Ascending aorta (tissue), 2 donors: Measurements from ENCODE around the gene CBARP. TPM values are rescaled to one million over a fixed set of nuclear protein-coding genes. Genes with fewer than 3 reads are reported as not detected.

ENCODE experiments used
- DNase-seq, 2 donors: peaks; one replicate each; pipeline ENCODE4 v3.0.0-alpha.2; 2019; ENCODE audit warnings: low spot score in 2 of 2
- H3K27ac ChIP-seq, 2 donors: fragments of 200-600 bp; sonication (generic); one replicate each; pipeline ENCODE4 v1.5.1; 2016 to 2017; ENCODE audit warnings: mild to moderate bottlenecking in 1 of 2
- H3K27me3 ChIP-seq: fragments of 200-600 bp; sonication (generic); one replicate; pipeline ENCODE4 v1.5.1; 2017
- H3K36me3 ChIP-seq, 2 donors: fragments of 200-600 bp; sonication (generic); one replicate each; pipeline ENCODE4 v1.5.1; 2016
- H3K4me1 ChIP-seq, 2 donors: fragments of 200-600 bp; sonication (generic); one replicate each; pipeline ENCODE4 v1.5.1; 2016 to 2017; ENCODE audit warnings: mild to moderate bottlenecking in 1 of 2
- H3K4me3 ChIP-seq, 2 donors: fragments of 200-600 bp; sonication (generic); one replicate each; pipeline ENCODE4 v1.5.1; 2016 to 2017; ENCODE audit warnings: mild to moderate bottlenecking in 1 of 2
- H3K9me3 ChIP-seq, 2 donors: fragments of 200-600 bp; sonication (generic); one replicate each; pipeline ENCODE4 v1.5.1; 2016
- CTCF ChIP-seq, 3 experiments: fragments of 200-600 bp in 2 of 3; fragments of 450-650 bp in 1 of 3; sonication (generic) in 2 of 3; IDR thresholded peaks; one replicate each; pipeline ENCODE4 v1.5.1; 2016 to 2019; ENCODE audit warnings: antibody characterized with exemption in 3 of 3, mild to moderate bottlenecking in 1 of 3, moderate library complexity in 1 of 3
- intact Hi-C: fragments of 100-400 bp; cut with DNase I; formaldehyde crosslinking; loops from one replicate; pipeline ENCODE4 v1.15.1; 2023
- total RNA-seq: library from RNA; depleted of rRNA; stranded (reverse); fragments of >200 nt; gene quantifications from one replicate; pipeline ENCODE4 v1.1.0, GENCODE V29; 2016

The CBARP gene
- total RNA-seq, 1 donor from 2014 or later: 1.9 TPM

DNA sequence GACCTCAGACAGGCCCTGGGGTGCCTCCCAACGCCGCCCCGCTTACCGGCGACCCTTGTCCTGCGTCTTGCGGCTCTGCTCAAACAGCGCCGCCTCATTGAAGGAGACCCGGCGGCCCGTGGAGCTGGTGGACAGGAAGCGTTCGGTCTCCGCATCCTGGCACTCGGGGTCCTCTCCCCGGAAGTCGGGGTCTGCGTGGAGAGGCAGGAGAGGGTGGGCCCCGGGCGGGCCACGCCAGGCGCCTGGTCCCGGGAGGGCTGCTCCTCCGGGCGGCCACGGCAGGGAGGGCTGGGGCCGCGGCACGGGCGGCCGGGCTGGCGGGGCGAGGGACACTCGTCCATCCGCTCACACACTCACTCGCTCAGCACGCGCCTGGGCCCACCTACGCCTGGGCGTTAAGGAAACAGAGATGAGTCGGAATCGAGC lies 2.8 kb downstream of the CBARP start:
- Histone ChIP-seq H3K36me3 (no peaks in the 10 kb centered on the region), H3K4me3 (no peak overlapping the region), H3K9me3 (no peaks in the 10 kb centered on the region), H3K27me3 (no peaks in the 10 kb centered on the region), H3K27ac (no peak overlapping the region), H3K4me1 (peaks cover 3 to 20% of the 10 kb centered on the region in 2 donors)
- TF ChIP-seq CTCF (IDR thresholded peaks at IDR 0.05): no peak
- no peak for DNase-seq
- intact Hi-C loops: no loop called here

DNA sequence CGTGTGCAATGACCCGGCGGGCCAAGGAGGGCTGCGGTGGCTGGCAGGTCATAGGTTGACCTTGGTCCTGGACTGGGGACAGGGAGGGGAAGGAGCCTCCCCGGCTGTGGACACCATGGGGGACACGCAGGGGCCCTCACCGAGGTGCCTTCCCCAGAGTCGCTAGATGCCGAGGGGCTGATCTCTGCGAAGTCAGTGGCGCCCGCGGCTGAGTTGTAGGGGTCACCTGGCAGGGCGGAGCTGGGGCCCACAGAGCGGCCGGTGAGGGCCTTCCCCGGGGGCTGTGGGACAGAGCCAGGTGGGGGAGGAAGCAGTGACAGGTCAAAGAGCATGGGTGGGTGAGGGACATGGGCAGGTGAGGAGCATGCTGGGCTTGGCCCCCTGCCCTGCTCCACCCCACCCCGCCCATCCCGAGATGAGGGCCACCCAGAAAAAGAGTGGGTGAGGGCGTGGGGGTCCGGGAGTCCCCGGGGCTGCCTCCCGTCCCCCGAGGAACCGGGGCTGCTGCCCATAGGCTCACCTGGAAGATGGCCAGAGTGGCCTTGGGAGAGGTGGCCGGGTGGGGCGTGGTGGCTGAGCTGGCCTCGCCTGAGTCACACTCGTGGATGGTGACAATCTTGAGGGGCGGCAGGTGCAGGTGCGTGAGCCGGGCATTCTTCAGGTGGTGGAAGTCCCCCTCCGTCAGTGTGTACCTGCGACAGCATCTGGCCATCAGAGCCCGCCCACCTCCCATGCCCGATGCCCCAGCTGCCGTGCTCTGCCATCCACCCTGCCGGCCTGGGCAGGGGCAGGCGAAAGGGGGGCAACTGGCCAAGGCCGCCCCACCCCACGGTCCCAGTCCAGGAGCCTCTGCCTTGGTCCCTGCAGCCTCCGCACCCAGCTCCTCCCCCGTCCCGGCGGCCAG lies 3.5 kb downstream of the CBARP start:
- intact Hi-C loops: no loop called here
- DNase-seq: no peak
- Histone ChIP-seq H3K9me3 (no peaks in the 10 kb centered on the region), H3K4me3 (no peak overlapping the region), H3K27ac (no peak overlapping the region), H3K36me3 (no peaks in the 10 kb centered on the region), H3K27me3 (no peaks in the 10 kb centered on the region), H3K4me1 (peaks cover 3 to 16% of the 10 kb centered on the region in 2 donors)
- TF ChIP-seq CTCF (IDR thresholded peaks at IDR 0.05): no peak

DNA sequence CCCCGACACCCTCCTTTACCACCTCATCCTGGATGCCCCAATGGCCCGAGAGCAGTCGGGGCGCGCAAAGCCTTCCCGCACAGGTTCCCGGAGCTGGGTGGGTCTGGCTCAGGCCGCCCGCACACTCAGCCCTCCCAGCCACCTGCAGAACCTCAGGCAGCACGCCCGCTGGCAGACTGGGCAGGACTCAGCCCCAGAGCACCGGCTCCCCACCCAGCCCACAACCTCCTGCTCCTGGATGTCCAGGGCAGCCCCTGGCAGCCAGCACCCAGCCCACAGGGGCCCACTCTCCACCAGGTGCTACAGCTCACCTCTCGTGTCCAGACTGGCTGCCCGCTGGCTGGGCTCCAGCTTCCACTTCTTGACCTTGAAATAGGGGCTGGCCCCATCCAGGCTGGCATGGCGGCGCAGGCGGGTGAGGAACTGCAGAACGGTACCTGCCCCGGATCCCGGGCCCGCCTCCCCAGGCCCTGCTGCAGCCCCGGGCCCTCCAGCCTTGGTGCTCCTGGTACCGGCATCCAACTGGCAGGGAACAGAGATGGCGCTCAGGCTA lies 4.6 kb downstream of the CBARP start:
- Histone ChIP-seq H3K4me1 (peaks cover 2 to 15% of the 10 kb centered on the region in 2 donors), H3K4me3 (no peak overlapping the region), H3K27ac (peak overlapping the region; percentile 22 to 65), H3K27me3 (no peaks in the 10 kb centered on the region), H3K36me3 (peaks cover under 1% of the 10 kb centered on the region in 2 donors), H3K9me3 (no peaks in the 10 kb centered on the region)
- intact Hi-C loops: no loop called here
- no peak for DNase-seq
- TF ChIP-seq CTCF (IDR thresholded peaks at IDR 0.05): no peak

DNA sequence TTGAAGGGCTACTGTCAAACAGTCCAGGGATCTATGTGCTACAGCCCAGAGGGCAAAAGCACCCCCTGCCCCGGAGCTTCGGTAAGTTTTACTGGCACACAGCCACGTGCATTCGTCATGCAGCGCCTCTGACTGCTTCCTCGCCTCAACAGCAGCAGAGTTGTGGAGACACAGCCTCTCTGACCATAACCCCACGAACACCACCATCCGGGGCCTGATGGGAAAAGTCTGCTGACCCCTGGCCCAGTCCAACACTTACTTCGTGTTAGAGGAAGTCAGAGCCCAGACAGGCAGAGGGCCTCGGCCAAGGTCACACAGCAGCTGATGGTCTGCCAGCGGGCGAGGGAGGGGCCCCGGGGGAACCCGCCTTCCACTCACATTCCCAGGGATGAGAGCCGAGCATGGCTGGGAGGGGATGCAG lies 5.1 kb downstream of the CBARP start:
- Histone ChIP-seq H3K4me3 (no peak overlapping the region), H3K36me3 (peaks cover 6% of the 10 kb centered on the region in 2 donors), H3K4me1 (peaks cover 0 to 13% of the 10 kb centered on the region in 2 donors), H3K27ac (peak overlapping the region; percentile 22 to 65), H3K9me3 (no peaks in the 10 kb centered on the region), H3K27me3 (no peaks in the 10 kb centered on the region)
- intact Hi-C loops: no loop called here
- DNase-seq: no peak
- no peak for TF ChIP-seq CTCF (IDR thresholded peaks at IDR 0.05)

DNA sequence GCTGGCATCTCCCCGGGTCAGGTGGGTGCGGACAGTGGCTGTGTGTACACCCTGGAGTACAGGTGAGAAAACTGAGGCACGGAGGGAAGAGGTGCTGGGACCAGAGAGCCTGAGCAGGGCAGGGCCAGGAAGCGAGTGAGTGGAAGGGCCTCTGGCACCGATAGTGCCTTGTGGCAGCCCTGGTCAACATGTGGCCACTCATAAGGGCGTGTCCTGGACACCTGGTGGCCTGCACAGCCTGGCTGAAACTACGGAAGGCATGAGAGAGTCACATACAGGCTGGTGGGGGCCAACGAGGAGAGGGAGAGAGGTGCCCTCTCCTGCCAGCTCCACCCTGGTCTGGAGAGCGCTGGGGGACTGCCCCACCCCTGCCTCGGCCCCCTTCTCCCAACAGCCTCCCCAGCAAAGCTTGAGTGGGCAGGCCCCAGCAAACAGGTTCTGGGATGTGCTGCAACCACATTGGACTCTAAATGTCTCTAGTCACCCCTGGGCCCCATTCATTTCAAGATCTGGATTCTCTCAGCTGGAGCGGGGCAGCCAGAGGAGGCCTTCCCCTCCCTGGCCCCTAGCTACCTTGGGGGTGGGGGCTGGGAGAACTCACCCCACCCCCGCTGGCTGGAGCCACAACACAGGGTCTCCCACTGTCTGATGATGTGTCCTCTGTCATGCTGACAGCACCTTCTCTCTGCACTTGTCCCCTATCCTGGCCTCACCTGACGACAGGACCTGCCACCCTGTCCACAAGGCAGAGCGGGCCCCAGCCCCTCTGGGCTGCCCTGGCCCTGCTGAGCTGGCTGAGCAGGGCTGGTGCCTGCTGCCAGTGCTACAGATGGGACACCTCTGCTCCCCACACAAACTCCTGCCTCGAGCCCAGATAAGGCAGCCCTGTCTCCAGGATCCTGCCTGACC lies 5.8 kb downstream of the CBARP start:
- Histone ChIP-seq H3K4me1 (peaks cover 0 to 13% of the 10 kb centered on the region in 2 donors), H3K9me3 (no peaks in the 10 kb centered on the region), H3K36me3 (peaks cover 13% of the 10 kb centered on the region in 2 donors), H3K27me3 (no peaks in the 10 kb centered on the region), H3K27ac (peak overlapping the region; percentile 22 to 65), H3K4me3 (no peak overlapping the region)
- TF ChIP-seq CTCF (IDR thresholded peaks at IDR 0.05): no peak
- intact Hi-C loops: no loop called here
- no peak for DNase-seq
